GM21367 (cell line): Measurements from ENCODE around the gene ISLR.
"Not testable (repeated sequence)": the region's sequence is repeated elsewhere in the genome, so short reads cannot be mapped to it uniquely, and the experiment has no call there.

ENCODE experiments used
- ATAC-seq: cut with Tn5 transposase; IDR thresholded peaks from one replicate; pipeline ENCODE4 v1.9.1; 2021; ENCODE audit not compliant: unreplicated experiment

ISLR gene

GRCh38 chr15:74136814-74137536, 36.5 kb upstream of the ISLR start:
- ATAC-seq: no peak

GRCh38 chr15:74137537-74137894, 36.0 kb upstream of the ISLR start:
- no peak for ATAC-seq

DNA sequence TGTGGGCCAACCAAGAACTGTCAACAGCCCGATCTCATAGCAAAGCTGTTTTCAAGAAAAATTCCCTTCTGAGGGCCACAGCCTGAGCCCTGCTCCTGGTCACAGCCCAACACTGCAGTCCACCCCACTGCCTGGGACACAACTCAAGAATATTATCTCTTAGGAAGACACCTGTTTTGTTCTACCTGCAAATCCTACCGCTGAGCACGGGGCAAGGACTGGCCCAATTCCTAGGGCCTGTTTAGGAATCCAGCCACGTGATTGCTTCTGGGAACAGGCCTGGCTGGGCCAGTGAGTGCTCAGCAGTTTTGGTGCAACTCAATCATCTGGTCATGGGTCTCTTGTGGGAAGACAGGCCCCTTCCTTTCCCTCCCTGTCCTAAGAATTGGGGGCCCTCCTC, 34.9 kb upstream of the ISLR start:
- ATAC-seq: no peak

DNA sequence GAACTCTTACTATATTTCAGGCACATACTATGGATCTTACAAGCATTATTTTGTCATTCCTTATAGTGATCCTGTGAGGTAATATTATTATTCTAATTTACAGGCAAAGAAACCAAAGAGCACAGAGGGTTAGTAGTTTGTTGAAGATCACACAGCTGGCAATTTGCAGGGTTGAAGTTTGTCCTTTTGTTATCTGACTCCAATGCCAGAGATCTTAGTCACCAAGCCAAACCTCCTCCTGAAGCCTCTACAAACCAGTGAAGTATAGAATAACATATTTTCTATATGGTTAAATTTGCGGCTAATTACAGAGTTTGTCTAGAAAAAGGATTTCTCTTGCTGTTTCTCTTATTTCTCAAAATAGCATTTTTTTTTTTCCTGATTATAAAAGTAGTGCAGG, 31.9 kb upstream of the ISLR start:
- no peak for ATAC-seq

DNA sequence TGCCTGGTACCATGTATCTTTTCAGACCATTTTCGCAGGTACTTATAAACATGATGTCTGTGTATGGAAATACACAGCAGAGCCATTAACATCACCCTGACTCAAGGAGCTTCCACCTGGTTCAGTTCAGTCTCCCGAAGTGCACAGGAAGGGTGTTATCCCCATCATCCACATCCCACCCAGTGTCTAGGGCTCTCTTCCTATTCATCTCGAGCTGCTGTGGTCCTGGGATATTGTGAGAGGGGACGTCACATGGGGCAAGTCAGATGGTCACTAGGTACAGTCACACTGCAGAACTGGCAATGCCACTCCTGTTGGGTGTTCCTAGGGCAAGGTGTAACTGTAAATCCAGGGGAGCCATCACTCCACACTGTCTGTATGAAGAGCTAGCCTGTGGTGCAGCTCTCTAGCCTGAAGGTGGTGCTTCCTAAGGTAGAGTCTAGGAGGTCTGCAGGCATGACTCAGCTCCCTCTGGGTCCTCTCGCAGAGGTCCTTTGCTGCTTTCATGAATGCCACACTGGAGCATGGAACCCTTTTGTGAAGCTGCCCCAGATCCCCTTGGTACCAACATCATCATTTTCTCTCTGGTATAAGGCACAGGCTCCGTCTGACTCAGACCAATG, 29.2 kb upstream of the ISLR start:
- ATAC-seq: no peak

- no peak for ATAC-seq
Observed at GRCh38 chr15:74146277-74146800, 27.2 kb upstream of the ISLR start.

DNA sequence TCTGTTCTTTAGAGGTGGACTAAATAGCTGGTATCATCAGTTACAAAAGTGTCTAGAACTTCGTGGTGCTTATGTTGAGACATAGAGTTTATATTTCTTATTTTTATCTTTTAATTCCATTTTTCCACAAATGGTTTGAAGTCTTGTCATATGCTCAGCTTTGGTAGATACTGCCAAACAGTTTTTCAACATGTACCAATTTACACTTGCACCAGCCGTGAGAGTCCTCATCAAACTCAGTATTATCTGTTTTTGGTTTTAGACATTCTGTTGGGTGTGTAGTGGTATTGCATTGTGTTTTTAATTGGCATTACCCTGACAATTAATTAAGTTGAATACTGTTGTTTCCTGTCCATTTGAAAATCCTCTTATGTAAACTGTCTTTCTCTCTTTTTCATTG, 26.5 kb upstream of the ISLR start:
- ATAC-seq: no peak

GRCh38 chr15:74155766-74156417, 17.6 kb upstream of the ISLR start:
- ATAC-seq: no peak

- ATAC-seq: no peak
Observed at GRCh38 chr15:74156678-74157411, 16.7 kb upstream of the ISLR start.

DNA sequence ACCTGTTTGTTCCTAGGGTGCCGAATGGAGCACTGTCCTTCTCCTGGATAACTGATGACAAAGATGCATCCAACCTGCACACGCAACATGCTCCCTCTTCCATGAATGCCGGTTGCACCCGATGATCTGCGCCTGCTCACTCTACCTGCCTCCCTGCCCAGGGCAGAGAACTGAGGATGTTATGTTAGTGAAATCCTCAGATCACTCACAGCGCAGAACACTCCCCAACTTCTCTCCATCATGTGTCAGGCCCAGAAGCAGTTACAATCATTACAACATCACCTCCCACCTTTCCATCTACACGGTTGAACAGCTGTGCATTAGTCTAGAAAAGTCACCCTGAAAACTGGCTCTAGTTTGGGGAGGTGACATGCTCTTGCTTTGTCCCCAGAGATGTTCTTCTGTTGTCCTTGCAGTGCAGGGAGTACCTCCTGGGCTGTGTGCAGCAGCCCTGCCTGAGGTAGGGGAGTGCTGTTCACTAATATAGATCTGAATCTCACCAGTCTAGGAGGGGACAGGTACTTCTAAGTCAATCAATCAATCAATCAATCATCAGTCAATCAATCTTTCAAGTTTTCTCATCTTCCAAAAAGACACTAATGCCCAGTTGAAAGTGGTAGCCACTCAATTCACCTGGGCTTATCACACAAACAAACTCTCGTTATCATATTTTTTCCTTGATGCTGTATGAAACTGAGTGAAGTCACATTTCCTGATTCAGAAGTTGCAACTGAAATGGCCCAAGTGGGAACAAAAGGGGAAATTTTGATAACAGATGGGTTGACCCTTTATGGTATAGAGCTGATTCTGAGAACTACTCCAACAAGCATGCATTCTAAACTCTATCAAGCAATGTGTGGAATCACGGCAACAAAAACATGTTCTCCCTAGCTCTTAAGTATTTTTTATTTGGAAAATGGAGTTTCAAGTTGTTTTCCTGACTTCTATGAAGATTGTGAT, 15.4 kb upstream of the ISLR start:
- ATAC-seq: no peak

DNA sequence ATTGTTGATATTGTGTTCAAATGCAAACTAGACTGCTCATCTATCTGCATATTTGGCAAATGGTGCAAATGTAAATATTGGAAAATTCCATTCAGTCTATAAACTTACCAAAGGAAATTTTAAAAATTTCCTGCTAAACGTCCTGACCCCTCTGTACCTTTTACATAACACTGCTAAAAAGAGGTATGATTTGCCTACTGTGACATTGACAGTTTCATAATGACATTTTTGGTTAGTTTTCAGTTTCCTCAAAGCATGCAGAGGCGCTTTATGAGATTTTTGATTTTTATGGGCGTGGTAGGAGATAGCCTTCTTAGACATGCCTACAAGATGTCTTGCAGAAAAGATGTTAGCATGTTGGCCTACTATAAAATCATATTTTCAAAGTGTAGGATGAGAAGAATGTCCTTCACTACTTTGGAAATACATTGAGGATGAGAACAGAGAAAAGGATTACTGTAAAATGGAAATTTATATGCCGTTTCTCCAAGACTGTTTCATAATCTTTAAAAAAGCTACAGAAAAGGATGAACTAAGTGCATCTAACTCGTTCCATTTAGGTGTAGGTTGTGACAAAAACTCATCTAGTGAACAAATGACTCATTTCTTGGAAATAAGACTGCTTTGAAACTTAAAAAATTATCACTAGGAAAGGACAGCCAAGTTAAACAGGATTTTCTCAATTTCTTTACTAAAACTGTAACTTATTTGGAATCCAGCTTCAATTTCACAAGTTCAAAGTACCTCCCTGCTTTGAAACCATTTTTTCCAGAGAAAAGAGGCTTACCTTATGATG, 14.5 kb upstream of the ISLR start:
- ATAC-seq: peak; percentile 53

- no peak for ATAC-seq
Observed at GRCh38 chr15:74159773-74160172, 13.7 kb upstream of the ISLR start.

GRCh38 chr15:74160390-74160789, 13.1 kb upstream of the ISLR start:
- not testable (repeated sequence) for ATAC-seq

GRCh38 chr15:74162195-74162536, 11.3 kb upstream of the ISLR start:
- ATAC-seq: not testable (repeated sequence)

DNA sequence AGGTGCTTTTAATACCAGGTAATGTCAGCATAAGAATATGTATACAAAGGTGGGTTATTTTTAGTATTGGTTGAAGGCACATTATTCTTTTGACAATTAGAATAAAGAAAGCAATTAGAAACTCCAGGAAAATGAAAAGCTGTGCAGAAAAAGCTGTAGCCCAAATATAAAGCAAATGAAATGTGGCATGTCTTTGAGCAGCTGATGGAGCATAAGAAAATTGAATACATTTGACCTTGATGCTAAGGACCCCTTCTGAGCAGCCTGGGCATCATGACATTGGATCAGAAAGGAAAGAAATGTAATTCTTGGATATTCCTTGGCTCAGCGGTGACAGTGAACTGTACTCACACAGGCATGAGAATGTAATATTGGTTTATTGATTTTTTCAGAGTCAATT, 8.0 kb upstream of the ISLR start:
- no peak for ATAC-seq

DNA sequence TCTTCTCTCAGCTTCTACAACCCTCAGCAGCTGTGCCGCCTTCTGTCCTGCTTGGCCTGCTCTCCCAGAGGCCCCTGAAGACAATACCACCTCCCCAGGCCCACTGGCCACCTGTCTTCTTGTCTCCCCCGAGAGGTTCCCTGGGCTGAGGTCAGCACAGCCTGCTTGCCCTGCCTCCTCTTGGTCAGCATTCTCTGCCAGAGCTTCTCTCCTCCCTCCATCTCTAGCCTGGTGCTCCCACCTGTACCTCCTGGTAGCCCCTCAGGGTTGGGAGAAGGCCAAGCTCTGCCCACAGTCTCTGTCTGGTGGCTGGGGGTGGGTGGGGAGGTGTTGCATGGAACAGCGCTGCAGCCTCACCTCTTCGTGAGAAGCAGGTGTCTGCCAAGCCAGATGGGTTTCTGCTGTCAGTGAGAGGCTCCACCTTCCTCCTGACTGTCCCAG, 5.6 kb upstream of the ISLR start:
- ATAC-seq: no peak

- ATAC-seq: no peak
Observed at GRCh38 chr15:74168711-74169126, 4.8 kb upstream of the ISLR start.

- no peak for ATAC-seq
Observed at GRCh38 chr15:74170071-74170844, 3.3 kb upstream of the ISLR start.
